LNCAP (cell line): Measurements from ENCODE around the gene ART5.

Experiments used
- CTCF ChIP-seq: fragments of 450-650 bp; IDR thresholded peaks from 2 replicates; pipeline ENCODE4 v1.5.1; 2017; ENCODE audit warnings: mild to moderate bottlenecking

The ART5 gene

GRCh38 chr11:3632070-3632660, 9.6 kb downstream of the ART5 start:
- no peak for TF ChIP-seq CTCF

- TF ChIP-seq CTCF: no peak
Observed at GRCh38 chr11:3631331-3631730, 10.5 kb downstream of the ART5 start.

- no peak for TF ChIP-seq CTCF
Observed at GRCh38 chr11:3627291-3627690, 14.5 kb downstream of the ART5 start.

- TF ChIP-seq CTCF: no peak
Observed at GRCh38 chr11:3626250-3626960, 15.4 kb downstream of the ART5 start.

GRCh38 chr11:3623767-3624458, 17.9 kb downstream of the ART5 start:
- no peak for TF ChIP-seq CTCF

- TF ChIP-seq CTCF: no peak
Observed at GRCh38 chr11:3623121-3623520, 18.7 kb downstream of the ART5 start.

- no peak for TF ChIP-seq CTCF
Observed at GRCh38 chr11:3622521-3622920, 19.3 kb downstream of the ART5 start.
